SK-N-SH treated with all-trans-retinoic acid at 6 μM for 48 hours (cell line): ENCODE measurements around the gene INTU.
A peak's percentile ranks its signal among the peaks of the same experiment; 100 is the strongest.

Source experiments
- ATAC-seq: fragments of 200-7000 bp; cut with Tn5 transposase; 3 replicates; pipeline ENCODE4 v1.9.1; 2020; ENCODE audit warnings: mild to moderate bottlenecking, moderate library complexity
- ARNTL ChIP-seq: fragments of 450-650 bp; formaldehyde crosslinking; IDR thresholded peaks from 2 replicates; pipeline ENCODE4 v1.5.0; 2020; ENCODE audit warnings: low read depth, mild to moderate bottlenecking, moderate library complexity, borderline replicate concordance
- CSDC2 ChIP-seq: fragments of 250-450 bp; sonication (Bioruptor Pico); IDR thresholded peaks from 2 replicates; pipeline ENCODE4 v1.5.0; 2020; ENCODE audit warnings: mild to moderate bottlenecking, moderate library complexity
- CSRNP3 ChIP-seq: fragments of 250-450 bp; sonication (Bioruptor Pico); IDR thresholded peaks from 2 replicates; pipeline ENCODE4 v1.5.1; 2021; ENCODE audit warnings: mild to moderate bottlenecking, moderate library complexity
- ESRRG ChIP-seq: fragments of 250-450 bp; sonication (Bioruptor Pico); IDR thresholded peaks from 2 replicates; pipeline ENCODE4 v1.6.1; 2021; ENCODE audit warnings: mild to moderate bottlenecking
- GLIS3 ChIP-seq: fragments of 250-450 bp; sonication (Bioruptor Pico); IDR thresholded peaks from 2 replicates; pipeline ENCODE4 v1.5.0; 2020; ENCODE audit warnings: mild to moderate bottlenecking, moderate library complexity
- OSR1 ChIP-seq: fragments of 250-450 bp; sonication (Bioruptor Pico); IDR thresholded peaks from 2 replicates; pipeline ENCODE4 v1.8.0; 2022; ENCODE audit warnings: moderate library complexity, mild to moderate bottlenecking, inconsistent platforms
- PATZ1 ChIP-seq: fragments of 250-450 bp; sonication (Bioruptor Pico); IDR thresholded peaks from 2 replicates; pipeline ENCODE4 v1.8.0; 2020; ENCODE audit warnings: mild to moderate bottlenecking, moderate library complexity, borderline replicate concordance
- POU6F1 ChIP-seq: fragments of 250-450 bp; sonication (Bioruptor Pico); IDR thresholded peaks from 2 replicates; pipeline ENCODE4 v1.8.0; 2021; ENCODE audit warnings: low read depth, mild to moderate bottlenecking, moderate library complexity, borderline replicate concordance
- PPARA ChIP-seq: fragments of 250-450 bp; sonication (Bioruptor Pico); IDR thresholded peaks from 2 replicates; pipeline ENCODE4 v1.5.0; 2020; ENCODE audit warnings: mild to moderate bottlenecking, borderline replicate concordance
- RARB ChIP-seq: fragments of 250-450 bp; sonication (Bioruptor Pico); IDR thresholded peaks from 2 replicates; pipeline ENCODE4 v1.8.0; 2021; ENCODE audit warnings: mild to moderate bottlenecking, moderate library complexity
- SNAI2 ChIP-seq: fragments of 250-450 bp; sonication (Bioruptor Pico); IDR thresholded peaks from 2 replicates; pipeline ENCODE4 v1.5.0; 2020; ENCODE audit warnings: mild to moderate bottlenecking, moderate library complexity
- TCF4 ChIP-seq: fragments of 250-450 bp; sonication (Bioruptor Pico); IDR thresholded peaks from 2 replicates; pipeline ENCODE4 v1.8.0; 2021; ENCODE audit warnings: mild to moderate bottlenecking, moderate library complexity, borderline replicate concordance
- TOX ChIP-seq: fragments of 250-450 bp; sonication (Bioruptor Pico); IDR thresholded peaks from 2 replicates; pipeline ENCODE4 v1.8.0; 2021; ENCODE audit warnings: mild to moderate bottlenecking, moderate library complexity, borderline replicate concordance
- TSHZ2 ChIP-seq: fragments of 250-450 bp; sonication (Bioruptor Pico); IDR thresholded peaks from 2 replicates; pipeline ENCODE4 v1.5.0; 2020; ENCODE audit warnings: mild to moderate bottlenecking, moderate library complexity
- ZC3H10 ChIP-seq: fragments of 250-450 bp; sonication (Bioruptor Pico); IDR thresholded peaks from 2 replicates; pipeline ENCODE4 v1.5.1; 2021; ENCODE audit warnings: mild to moderate bottlenecking, moderate library complexity
- ZFP3 ChIP-seq: fragments of 250-450 bp; sonication (Bioruptor Pico); IDR thresholded peaks from 2 replicates; pipeline ENCODE4 v1.5.0; 2020; ENCODE audit warnings: mild to moderate bottlenecking, moderate library complexity
- ZFP30 ChIP-seq: fragments of 450-650 bp; formaldehyde crosslinking; IDR thresholded peaks from 2 replicates; pipeline ENCODE4 v1.5.0; 2022; ENCODE audit warnings: mild to moderate bottlenecking, moderate library complexity
- ZNF565 ChIP-seq: fragments of 450-650 bp; formaldehyde crosslinking; conservative IDR thresholded peaks from 2 replicates; pipeline ENCODE4 v1.5.0; 2020; ENCODE audit warnings: low read depth, mild to moderate bottlenecking, moderate library complexity
- ZNF70 ChIP-seq: fragments of 450-650 bp; formaldehyde crosslinking; IDR thresholded peaks from 2 replicates; pipeline ENCODE4 v1.5.0; 2020; ENCODE audit warnings: mild to moderate bottlenecking, moderate library complexity
- ZNF8 ChIP-seq: fragments of 450-650 bp; formaldehyde crosslinking; IDR thresholded peaks from 2 replicates; pipeline ENCODE4 v1.5.0; 2020; ENCODE audit warnings: mild to moderate bottlenecking, moderate library complexity

The INTU gene

GRCh38 chr4:127771535-127772275, 138.9 kb downstream of the INTU start (continued):
- TF ChIP-seq TSHZ2 (CRISPR knock-in tag) (peak; percentile 83; the same call in 1 of the 2 replicates), ARNTL (CRISPR knock-in tag) (no peak), ZC3H10 (CRISPR knock-in tag) (no peak), ZNF8 (0 out of 2 replicates have a peak, but pooled peaks have one; percentile 28), TOX (CRISPR knock-in tag) (no peak), ZNF565 (CRISPR knock-in tag) (no peak), OSR1 (CRISPR knock-in tag) (no peak), GLIS3 (CRISPR knock-in tag) (no peak), ESRRG (CRISPR knock-in tag) (no peak), POU6F1 (CRISPR knock-in tag) (no peak), RARB (CRISPR knock-in tag) (no peak), ZNF70 (0 out of 2 replicates have a peak, but pooled peaks have one; percentile 12), PPARA (no peak), TCF4 (peak; percentile 64), ZFP30 (CRISPR knock-in tag) (no peak), SNAI2 (no peak), CSDC2 (CRISPR knock-in tag) (no peak)

GRCh38 chr4:127772769-127773671, 140.3 kb downstream of the INTU start:
- ATAC-seq, result no peak

More at GRCh38 chr4:127772769-127773671, 140.3 kb downstream of the INTU start:
- TF ChIP-seq SNAI2 (no peak), ZFP3 (CRISPR knock-in tag) (no peak), PATZ1 (CRISPR knock-in tag) (no peak), PPARA (no peak), TOX (CRISPR knock-in tag) (no peak), POU6F1 (CRISPR knock-in tag) (no peak), CSRNP3 (CRISPR knock-in tag) (no peak), RARB (CRISPR knock-in tag) (no peak)
